VCaP (cell line): ENCODE data around the gene PLIN5.
A peak's percentile ranks its signal among the peaks of the same experiment; 100 is the strongest.

Experiments used
- H3K27ac ChIP-seq: fragments of 450-650 bp; 2 replicates; pipeline ENCODE4 v1.5.1; 2017
- TF ChIP-seq, protein P1 (sequence below): fragments of 450-650 bp; conservative IDR thresholded peaks from 2 replicates; pipeline ENCODE4 v1.5.1; 2017; ENCODE audit warnings: mild to moderate bottlenecking, moderate library complexity

The PLIN5 gene

DNA sequence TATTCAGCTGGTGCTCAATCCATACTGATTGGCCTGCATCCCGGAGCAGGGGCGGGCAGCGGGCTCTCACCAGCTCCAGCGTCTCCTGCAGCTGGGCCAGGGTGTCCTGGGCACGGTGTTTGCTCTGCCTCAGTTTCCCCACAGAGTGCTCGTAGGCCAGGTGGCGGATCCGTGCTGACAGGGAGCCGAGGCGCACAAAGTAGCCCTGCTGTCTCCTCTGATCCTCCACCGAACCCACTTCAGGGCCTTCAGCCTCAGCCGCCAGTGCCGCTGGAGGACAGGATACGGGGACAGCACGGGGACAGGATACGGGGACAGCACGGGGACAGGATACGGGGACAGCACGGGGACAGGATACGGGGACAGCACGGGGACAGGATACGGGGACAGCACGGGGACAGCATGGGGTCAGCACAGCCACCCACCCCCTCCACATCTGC lies 9.4 kb downstream of the PLIN5 start:
- H3K27ac ChIP-seq: no peak overlapping the region
- TF ChIP-seq, protein P1, sequence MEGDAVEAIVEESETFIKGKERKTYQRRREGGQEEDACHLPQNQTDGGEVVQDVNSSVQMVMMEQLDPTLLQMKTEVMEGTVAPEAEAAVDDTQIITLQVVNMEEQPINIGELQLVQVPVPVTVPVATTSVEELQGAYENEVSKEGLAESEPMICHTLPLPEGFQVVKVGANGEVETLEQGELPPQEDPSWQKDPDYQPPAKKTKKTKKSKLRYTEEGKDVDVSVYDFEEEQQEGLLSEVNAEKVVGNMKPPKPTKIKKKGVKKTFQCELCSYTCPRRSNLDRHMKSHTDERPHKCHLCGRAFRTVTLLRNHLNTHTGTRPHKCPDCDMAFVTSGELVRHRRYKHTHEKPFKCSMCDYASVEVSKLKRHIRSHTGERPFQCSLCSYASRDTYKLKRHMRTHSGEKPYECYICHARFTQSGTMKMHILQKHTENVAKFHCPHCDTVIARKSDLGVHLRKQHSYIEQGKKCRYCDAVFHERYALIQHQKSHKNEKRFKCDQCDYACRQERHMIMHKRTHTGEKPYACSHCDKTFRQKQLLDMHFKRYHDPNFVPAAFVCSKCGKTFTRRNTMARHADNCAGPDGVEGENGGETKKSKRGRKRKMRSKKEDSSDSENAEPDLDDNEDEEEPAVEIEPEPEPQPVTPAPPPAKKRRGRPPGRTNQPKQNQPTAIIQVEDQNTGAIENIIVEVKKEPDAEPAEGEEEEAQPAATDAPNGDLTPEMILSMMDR: no peak

DNA sequence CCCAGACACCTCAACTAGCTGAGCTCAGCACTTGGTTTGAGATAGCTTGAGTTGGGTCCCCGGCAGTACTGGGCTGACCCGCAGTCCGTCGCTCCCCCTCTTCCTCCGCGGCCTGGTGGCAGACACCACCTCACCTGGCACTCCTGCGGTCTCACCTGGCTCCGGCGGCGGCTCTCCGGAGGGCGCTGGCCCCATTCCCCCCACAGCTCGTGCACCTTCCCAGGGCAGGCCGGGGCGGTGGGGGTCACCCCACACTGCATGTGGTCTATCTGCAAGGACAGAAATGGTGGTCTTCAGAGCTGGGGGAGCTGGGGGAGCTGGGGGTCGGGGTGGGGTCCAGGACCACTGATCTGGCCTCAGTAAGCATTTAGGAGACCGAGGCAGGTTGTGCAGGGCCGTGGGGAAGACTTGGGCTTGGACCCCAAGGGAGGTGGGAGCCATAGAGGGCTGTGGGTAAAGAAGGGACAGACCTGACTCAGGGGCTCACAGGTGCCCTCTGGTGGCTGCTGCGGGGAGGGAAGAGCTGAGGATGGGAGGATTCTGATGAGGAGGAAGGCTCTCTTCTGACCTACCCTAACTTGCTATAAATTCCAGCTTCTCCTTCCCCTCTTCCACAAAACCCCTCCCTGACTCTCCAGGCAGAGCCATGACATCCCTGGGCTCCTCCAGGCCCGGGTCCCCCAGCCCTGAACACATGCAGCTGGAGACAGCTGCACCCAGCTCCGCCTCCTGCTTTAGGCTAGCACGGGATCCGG lies 10.0 kb downstream of the PLIN5 start:
- no peak overlapping the region for H3K27ac ChIP-seq
- TF ChIP-seq, protein P1: peak; percentile 74

DNA sequence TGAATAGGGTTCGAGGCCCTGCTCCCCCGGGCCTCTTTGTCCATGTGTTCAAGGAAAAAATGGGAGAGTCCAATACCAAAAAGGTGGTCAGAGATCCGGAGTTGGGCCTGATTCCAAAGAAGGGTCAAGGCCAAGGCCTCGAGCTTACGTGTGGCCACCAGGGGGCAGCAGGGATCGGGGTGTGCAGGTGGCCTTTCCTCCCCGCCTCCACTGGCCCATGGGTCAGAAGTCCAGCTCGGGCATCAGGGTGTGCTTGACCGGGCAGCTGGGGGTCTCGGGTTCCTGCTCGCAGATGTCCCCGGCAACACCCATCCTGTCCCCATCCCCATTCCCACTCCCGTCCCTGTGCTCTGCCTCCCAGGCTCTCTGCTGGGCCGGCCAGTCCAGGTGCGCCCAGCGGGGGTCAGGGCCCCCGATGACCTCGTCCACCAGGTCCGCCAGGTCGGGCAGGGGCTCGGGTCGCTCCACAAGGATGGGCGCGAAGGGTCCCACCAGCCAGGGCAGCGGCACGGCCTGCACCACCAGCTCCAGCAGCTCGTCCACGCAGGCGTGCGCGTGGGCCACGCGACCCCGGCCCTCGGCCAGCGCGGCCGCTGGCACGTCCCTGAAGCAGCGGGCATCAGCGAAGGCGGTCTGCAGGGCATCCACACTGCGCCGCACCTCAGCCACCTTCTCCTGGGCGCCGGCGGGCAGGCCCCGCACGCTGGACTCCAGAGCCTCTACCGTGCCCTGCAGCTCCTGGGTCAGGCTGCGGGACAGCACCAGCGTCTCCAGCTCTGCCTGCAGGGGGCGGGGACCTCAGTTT lies 11.5 kb downstream of the PLIN5 start:
- TF ChIP-seq, protein P1: peak; percentile 66

DNA sequence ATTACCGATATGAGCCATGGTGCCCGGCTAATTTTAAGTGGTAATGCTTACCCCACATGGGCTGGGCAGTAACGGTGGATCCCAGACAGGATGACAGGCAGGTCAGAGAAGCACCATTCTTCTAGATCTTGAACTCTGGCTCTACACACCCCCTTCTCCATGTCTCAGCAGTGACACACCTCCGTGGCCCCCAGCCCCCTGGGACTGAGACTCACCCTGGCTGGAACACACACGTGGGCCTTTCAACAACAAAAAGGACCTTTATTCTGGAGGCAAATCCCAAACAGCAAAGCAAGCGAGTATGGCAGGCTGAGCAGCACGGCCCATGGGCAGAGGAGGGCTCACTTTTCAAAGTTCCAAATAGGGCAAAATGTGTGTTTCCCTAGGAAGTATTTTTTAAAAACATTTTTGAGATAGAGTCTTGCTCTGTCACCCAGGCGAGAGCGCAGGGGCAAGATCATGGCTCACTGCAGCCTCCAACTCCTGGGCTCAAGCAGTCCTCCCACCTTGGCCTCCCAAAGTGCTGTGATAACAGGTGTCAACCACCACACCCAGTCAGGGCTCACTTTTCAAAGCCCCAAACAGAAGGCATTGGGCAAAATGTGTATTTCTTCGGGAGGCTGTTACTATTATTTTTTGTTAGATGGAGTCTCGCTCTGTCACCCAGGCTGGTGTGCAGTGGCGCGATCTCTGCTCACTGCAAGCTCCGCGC lies 12.6 kb downstream of the PLIN5 start:
- H3K27ac ChIP-seq: no peak overlapping the region

More for the DNA sequence above, 11.5 kb downstream of the PLIN5 start:
- no peak overlapping the region for H3K27ac ChIP-seq

DNA sequence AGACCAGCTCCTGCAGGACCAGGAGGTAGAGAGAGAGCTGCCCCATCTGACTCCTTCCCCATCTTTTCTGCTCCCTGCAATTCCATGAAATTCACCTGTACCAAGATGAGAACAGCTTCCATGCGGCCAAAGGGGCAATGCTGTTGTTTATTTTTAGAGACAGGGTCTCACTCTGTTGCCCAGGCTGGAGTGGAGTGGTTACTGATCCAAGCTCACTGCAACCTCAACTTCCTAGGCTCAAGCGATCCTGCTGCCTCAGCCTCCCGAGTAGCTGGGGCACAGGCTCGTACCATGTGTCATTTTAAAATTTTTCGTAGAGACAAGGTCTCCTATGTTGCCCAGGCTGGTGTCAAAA lies 13.2 kb downstream of the PLIN5 start:
- H3K27ac ChIP-seq: no peak overlapping the region
- TF ChIP-seq, protein P1: no peak

More for the DNA sequence above, 12.6 kb downstream of the PLIN5 start:
- TF ChIP-seq, protein P1: no peak

DNA sequence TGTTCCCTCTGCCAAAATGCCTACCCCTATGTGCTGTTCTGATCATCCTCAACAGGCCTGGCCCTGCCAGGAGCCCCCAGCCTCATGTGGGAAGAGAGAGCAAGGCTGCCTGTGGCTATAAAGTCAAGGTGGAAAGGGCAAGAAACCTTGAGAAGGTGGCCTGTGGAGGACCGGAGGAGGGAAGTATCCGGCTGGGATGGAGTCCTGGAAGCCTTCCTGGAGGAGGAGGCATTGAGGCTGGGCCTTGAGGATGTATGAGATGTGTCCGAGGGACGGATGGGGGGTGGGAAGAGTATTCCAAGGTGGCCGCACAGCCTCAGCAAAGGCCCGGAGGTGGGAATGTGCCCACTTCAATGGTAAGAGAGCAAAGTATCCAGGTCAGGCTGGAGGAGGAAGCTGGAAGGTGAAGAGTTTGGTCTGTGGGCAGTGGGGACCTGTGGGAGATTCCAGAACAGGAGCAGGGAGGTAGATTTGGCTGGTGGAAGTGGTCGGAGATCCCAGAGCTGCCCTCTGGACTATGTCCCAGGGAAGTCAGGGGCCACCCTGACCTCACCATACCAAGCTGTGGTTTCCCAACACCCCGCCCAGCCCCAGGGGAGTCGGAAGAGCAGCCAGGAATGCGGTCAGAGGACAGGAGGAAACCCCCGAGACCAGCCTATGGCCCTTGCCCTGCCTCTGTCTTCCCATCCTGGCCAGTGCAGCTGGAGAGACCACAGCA lies 13.7 kb downstream of the PLIN5 start:
- no peak overlapping the region for H3K27ac ChIP-seq

More for the DNA sequence above, 13.7 kb downstream of the PLIN5 start:
- TF ChIP-seq, protein P1: no peak
